Activated gamma-delta T cell treated with Interleukin-2 at 50 U/mL for 16 hours (primary cell): ENCODE results near the gene EXOSC5.
"Not testable (repeated sequence)": the region's sequence is repeated elsewhere in the genome, so short reads cannot be mapped to it uniquely, and the experiment has no call there.

Experiments used
- DNase-seq: peaks from one replicate; pipeline ENCODE4 v3.0.0-alpha.2; 2020

Gene EXOSC5

GRCh38 chr19:41397086-41398049 is at the start of gene EXOSC5, which contains the start of gene BCKDHA:
TSS of gene EXOSC5 (minus strand) at chr19:41397359. CDS start at chr19:41397328, 31 bp downstream.
TSS of gene BCKDHA (plus strand) at chr19:41397818. CDS start at chr19:41397828, 10 bp downstream.
- peak; percentile 99 for DNase-seq

- DNase-seq, result no peak
Measured at GRCh38 chr19:41445575-41445974, 48.4 kb upstream of the EXOSC5 start.

GRCh38 chr19:41443813-41444455 is 46.8 kb upstream of the EXOSC5 start:
- DNase-seq, result no peak

- DNase-seq, result no peak
Measured at GRCh38 chr19:41442473-41443355, 45.6 kb upstream of the EXOSC5 start, which contains the start of gene ERICH4. TSS of gene ERICH4 (plus strand) at chr19:41443156. CDS start at chr19:41443170, 14 bp downstream.

GRCh38 chr19:41441321-41441945 is 44.3 kb upstream of the EXOSC5 start:
- no peak for DNase-seq

GRCh38 chr19:41439441-41440222 is 42.5 kb upstream of the EXOSC5 start, which contains the start of gene DMAC2:
TSS of gene DMAC2 (minus strand) at chr19:41439912. CDS start at chr19:41439899, 13 bp downstream.
- peak; percentile 94 for DNase-seq

GRCh38 chr19:41437944-41438574 is 40.9 kb upstream of the EXOSC5 start:
- no peak for DNase-seq

GRCh38 chr19:41436674-41436951 is 39.5 kb upstream of the EXOSC5 start:
- DNase-seq, result no peak

- no peak for DNase-seq
Measured at GRCh38 chr19:41435936-41436673, 38.9 kb upstream of the EXOSC5 start.

- DNase-seq, result not testable (repeated sequence)
Measured at GRCh38 chr19:41435376-41435775, 38.2 kb upstream of the EXOSC5 start.

- no peak for DNase-seq
Measured at GRCh38 chr19:41434450-41434849, 37.3 kb upstream of the EXOSC5 start.

- no peak for DNase-seq
Measured at GRCh38 chr19:41433171-41433570, 36.0 kb upstream of the EXOSC5 start.

GRCh38 chr19:41431426-41432386 is 34.5 kb upstream of the EXOSC5 start:
- no peak for DNase-seq

- no peak for DNase-seq
Measured at GRCh38 chr19:41430922-41431321, 33.8 kb upstream of the EXOSC5 start.

GRCh38 chr19:41428481-41428859 is 31.3 kb upstream of the EXOSC5 start:
- no peak for DNase-seq

GRCh38 chr19:41427647-41428480 is 30.7 kb upstream of the EXOSC5 start:
- DNase-seq, result peak; percentile 65

- DNase-seq, result peak; percentile 39
Measured at GRCh38 chr19:41426952-41427646, 29.9 kb upstream of the EXOSC5 start, which contains the start of gene B3GNT8. TSS of gene B3GNT8 (minus strand) at chr19:41427374. CDS start at chr19:41426778, 596 bp downstream.
